Left lung (tissue), 10 donors: ENCODE results near the gene LCE5A. TPM values are rescaled to one million over a fixed set of nuclear protein-coding genes. Genes with fewer than 3 reads are reported as not detected.
A peak's percentile ranks its signal among the peaks of the same experiment; 100 is the strongest.
"Not testable (repeated sequence)": the region's sequence is repeated elsewhere in the genome, so short reads cannot be mapped to it uniquely, and the experiment has no call there.

ENCODE experiments used
- ATAC-seq: fragments of 200-7000 bp; cut with Tn5 transposase; one replicate; pipeline ENCODE4 v1.9.1; 2020; ENCODE audit warnings: moderate library complexity
- DNase-seq, 4 donors: peaks; one replicate each; pipeline ENCODE4 v3.0.0-alpha.2; 2013 to 2020
- H3K27ac ChIP-seq, 2 donors: fragments of 200-600 bp; sonication (generic) in 1 of 2; one replicate each; pipeline versions ENCODE4 v1.5.0 to v1.8.0; 2020 to 2021
- H3K27me3 ChIP-seq, 2 donors: fragments of 200-600 bp; sonication (generic) in 1 of 2; one replicate each; pipeline versions ENCODE4 v1.5.0 to v1.8.0; 2020 to 2021
- H3K36me3 ChIP-seq, 2 donors: fragments of 200-600 bp; sonication (generic) in 1 of 2; one replicate each; pipeline versions ENCODE4 v1.5.0 to v1.8.0; 2020 to 2021
- H3K4me1 ChIP-seq, 2 donors: fragments of 200-600 bp; one replicate each; pipeline ENCODE4 v1.8.0; 2021
- H3K4me3 ChIP-seq, 2 donors: fragments of 200-600 bp; sonication (generic) in 1 of 2; one replicate each; pipeline versions ENCODE4 v1.5.0 to v1.8.0; 2020 to 2021; ENCODE audit warnings: mild to moderate bottlenecking in 1 of 2
- H3K9me3 ChIP-seq, 2 donors: fragments of 200-600 bp; sonication (generic) in 1 of 2; one replicate each; pipeline versions ENCODE4 v1.5.0 to v1.8.0; 2020 to 2021
- intact Hi-C, 2 donors: fragments of 100-400 bp; cut with DNase I; formaldehyde crosslinking; loops; one replicate each; pipeline versions ENCODE4 v1.11.2 to v1.14.2; 2022
- polyA plus RNA-seq, 6 donors: library from polyadenylated mRNA; unstranded; fragments of 120-200 nt; gene quantifications; one replicate each; pipeline ENCODE4 v1.2.1, GENCODE V29; 2013; ENCODE audit not compliant: insufficient read length in 6 of 6
- total RNA-seq, 2 donors: library from RNA; stranded (reverse); fragmentation: NEBNext Ultra II Directional; extraction: Animal tissue kit (Norgen Biotek cat#: 25700); gene quantifications; one replicate each; pipeline ENCODE4 v1.2.1, GENCODE V29; 2021
- TF ChIP-seq, protein P1 (sequence below), 2 donors: fragments of 200-600 bp; sonication (generic) in 1 of 2; IDR thresholded peaks; one replicate each; pipeline versions ENCODE4 v1.5.0 to v1.8.0; 2021; ENCODE audit warnings: antibody characterized with exemption in 2 of 2
- donor health status: DM: no; HTN: yes; CAD: no.
- donor health status: DM: no; HTN: no; CAD: no.

LCE5A gene
- total and polyA plus RNA-seq, 8 donors = not detected

DNA sequence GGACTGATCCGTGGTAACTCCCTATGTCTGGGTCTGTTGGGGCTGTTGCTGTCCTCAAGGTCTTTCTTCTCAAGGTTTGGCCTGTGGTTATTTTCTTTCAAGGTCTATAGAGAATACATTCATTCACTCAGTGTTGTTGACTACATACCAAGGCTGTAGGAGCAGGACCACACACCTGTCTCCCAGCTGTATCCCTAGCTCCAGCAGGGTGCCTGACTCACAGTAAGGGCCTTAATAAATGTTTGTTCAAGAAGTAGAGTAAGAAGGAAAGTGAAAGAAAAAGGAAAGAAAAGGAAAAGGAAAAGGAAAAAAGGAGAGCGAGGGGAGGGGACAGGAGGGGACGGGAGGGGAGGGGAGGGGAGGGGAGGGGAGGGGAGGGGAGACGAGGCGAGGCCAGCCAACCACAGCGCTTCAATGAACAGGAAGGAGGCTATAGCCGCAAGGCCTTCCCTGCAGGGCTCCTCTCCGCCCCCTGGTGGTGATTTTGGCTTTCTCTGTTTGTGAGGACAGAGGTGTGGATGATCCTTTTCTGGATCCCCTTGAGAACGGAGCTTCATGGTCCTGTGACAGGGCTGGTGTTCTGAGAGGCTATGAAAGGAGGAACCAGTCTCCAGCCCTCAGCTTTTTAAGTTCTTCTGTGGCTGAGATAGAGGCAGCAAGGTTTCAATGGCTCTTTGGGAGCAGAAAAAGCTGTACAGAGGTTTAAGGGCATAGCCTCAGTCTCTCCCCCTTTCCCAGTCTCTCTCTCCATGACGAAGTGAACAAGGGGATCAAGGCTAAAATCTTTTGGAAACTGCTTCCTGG, 30.6 kb upstream of the LCE5A start:
- Histone ChIP-seq H3K27ac (no peak overlapping the region), H3K4me3 (no peak overlapping the region), H3K9me3 (peaks cover 0 to 32% of the 10 kb centered on the region in 2 donors), H3K4me1 (no peaks in the 10 kb centered on the region), H3K36me3 (no peaks in the 10 kb centered on the region), H3K27me3 (no peaks in the 10 kb centered on the region)
- TF ChIP-seq, protein P1, sequence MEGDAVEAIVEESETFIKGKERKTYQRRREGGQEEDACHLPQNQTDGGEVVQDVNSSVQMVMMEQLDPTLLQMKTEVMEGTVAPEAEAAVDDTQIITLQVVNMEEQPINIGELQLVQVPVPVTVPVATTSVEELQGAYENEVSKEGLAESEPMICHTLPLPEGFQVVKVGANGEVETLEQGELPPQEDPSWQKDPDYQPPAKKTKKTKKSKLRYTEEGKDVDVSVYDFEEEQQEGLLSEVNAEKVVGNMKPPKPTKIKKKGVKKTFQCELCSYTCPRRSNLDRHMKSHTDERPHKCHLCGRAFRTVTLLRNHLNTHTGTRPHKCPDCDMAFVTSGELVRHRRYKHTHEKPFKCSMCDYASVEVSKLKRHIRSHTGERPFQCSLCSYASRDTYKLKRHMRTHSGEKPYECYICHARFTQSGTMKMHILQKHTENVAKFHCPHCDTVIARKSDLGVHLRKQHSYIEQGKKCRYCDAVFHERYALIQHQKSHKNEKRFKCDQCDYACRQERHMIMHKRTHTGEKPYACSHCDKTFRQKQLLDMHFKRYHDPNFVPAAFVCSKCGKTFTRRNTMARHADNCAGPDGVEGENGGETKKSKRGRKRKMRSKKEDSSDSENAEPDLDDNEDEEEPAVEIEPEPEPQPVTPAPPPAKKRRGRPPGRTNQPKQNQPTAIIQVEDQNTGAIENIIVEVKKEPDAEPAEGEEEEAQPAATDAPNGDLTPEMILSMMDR (IDR thresholded peaks at IDR 0.05) = peak in 1 of 2 donors; percentile 48
- ATAC-seq (peak; percentile 37), DNase-seq (peak in 1 of 4 donors; percentile 72)
- intact Hi-C loops = no loop called here

DNA sequence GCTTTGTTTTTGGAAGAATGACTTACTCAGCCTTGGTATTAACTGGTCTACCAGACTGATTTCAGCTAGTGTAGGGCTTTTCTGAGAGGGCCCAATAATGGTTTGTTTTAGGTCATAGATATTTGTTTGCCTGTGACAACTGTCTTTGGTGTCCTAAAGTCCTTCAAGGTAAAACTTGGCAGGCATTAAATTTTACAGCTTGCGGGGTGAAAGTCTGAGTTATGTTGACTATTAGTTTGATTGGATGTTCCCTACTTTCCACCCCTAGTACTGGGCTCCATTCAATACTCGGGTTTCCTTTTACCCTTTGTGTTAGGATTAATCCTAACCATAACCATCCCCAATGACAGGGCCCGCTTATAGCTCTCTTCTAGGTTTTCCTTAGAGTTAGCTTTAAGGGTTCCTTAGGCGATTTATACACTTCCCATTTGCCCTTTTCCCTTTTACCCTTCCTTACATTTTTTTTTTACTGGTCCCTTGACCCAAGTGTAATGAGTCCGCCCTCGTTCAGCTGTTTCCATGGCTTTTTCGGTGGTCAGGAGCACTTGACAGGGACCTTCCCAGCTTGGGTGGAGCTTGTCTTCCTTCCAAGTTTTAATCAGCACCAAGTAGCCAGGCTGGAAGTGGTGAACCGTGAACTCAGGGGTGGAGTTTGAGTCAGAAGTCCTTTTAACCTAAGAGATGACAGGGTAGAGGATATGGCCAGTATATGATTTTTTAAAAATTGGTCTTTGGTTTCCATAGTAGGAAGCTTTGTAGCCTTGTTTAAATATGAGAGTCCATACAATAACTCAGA, 28.5 kb upstream of the LCE5A start:
- DNase-seq = no peak
- Histone ChIP-seq H3K27ac (no peak overlapping the region), H3K4me3 (no peak overlapping the region), H3K9me3 (peaks cover 0 to 13% of the 10 kb centered on the region in 2 donors), H3K27me3 (no peaks in the 10 kb centered on the region), H3K4me1 (no peaks in the 10 kb centered on the region), H3K36me3 (no peaks in the 10 kb centered on the region)
- intact Hi-C loops = no loop called here
- no peak for ATAC-seq
- TF ChIP-seq, protein P1 (IDR thresholded peaks at IDR 0.05) = no peak

DNA sequence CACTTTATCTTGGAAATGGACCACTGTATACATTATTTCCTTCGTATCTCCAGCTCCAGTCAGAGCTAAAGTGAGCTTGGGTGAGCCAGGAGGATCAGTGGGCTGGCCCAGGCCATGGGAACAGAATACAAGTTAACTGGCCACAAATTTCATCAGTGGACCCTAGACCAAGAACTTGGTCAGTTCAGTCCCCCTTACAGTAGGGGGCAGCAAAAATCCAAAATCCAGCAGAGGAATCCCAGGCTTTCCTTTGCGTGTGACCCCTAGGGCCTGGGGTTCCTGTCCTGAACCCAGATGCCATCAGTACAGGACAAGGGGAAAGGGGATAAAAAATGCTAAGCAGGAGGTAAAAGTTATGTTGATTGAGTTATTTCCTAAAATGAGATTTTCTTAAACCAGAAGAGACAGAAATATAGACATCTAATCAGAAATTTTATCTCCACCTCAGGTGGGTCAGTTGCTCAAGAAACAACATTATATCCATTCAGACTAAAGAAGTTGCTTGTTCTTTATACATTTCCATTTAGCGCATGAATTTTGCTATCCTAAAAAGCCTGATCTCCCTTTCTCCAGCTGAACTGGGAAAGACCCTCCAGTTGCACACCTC, 24.1 kb upstream of the LCE5A start:
- intact Hi-C loops = no loop called here
- no peak for ATAC-seq

DNA sequence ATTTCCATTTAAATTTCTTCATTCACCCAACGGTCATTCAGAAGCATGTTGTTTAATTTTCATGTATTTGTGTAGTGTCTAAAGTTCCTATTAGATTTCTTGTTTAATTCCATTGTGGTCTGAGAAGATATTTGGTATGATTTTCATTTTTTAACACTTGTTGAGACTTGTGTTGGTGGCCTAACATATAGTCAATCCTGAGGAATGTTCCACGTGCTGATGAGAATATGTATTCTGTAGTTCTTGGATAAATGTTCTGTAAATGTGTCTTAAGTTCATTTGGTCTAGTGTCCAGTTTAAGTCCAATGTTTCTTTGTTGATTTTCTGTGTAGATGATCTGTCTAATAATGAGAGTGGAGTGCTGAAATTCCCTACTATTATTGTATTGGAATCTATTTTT, 22.7 kb upstream of the LCE5A start:
- TF ChIP-seq, protein P1 (IDR thresholded peaks at IDR 0.05) = no peak
- DNase-seq (no peak), ATAC-seq (no peak)
- no peaks in the 10 kb centered on the region for H3K27me3 ChIP-seq
- H3K4me1 ChIP-seq = no peaks in the 10 kb centered on the region
- peaks cover 0 to 3% of the 10 kb centered on the region in 2 donors for H3K9me3 ChIP-seq
- no peaks in the 10 kb centered on the region for H3K36me3 ChIP-seq
- intact Hi-C loops = no loop called here
- no peak overlapping the region for H3K4me3 ChIP-seq
- H3K27ac ChIP-seq = no peak overlapping the region

More for the DNA sequence above, 24.1 kb upstream of the LCE5A start:
- Histone ChIP-seq H3K36me3 (no peaks in the 10 kb centered on the region), H3K27me3 (no peaks in the 10 kb centered on the region), H3K4me1 (no peaks in the 10 kb centered on the region), H3K9me3 (peaks cover 0 to 3% of the 10 kb centered on the region in 2 donors), H3K4me3 (no peak overlapping the region), H3K27ac (no peak overlapping the region)
- DNase-seq = no peak
- TF ChIP-seq, protein P1 (IDR thresholded peaks at IDR 0.05) = peak in 1 of 2 donors; percentile 31

DNA sequence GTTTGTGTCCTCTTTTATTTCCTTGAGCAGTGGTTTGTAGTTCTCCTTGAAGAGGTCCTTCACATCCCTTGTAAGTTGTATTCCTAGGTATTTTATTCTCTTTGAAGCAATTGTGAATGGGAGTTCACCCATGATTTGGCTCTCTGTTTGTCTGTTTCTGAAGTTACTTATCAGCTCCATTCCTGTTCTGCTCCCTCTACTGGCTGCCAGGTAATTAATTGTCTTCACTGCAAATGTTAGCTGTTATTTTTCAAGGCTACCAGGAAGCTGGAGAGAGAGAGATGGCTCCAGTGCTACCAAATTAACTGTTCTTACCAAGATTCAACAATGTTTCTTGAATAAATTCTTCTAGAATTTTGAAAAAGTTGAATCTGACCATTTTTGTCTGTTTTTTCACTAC, 19.1 kb upstream of the LCE5A start:
- intact Hi-C loops = not testable (repeated sequence)

More for the DNA sequence above, 19.1 kb upstream of the LCE5A start:
- H3K27ac ChIP-seq, H3K4me3 ChIP-seq, DNase-seq, H3K4me1 ChIP-seq, ATAC-seq, H3K27me3 ChIP-seq, H3K36me3 ChIP-seq, H3K9me3 ChIP-seq: not testable (repeated sequence)
